Non-pigmented ciliary epithelial cell (primary cell): Measurements from ENCODE around the gene KREMEN2.

Experiments used
- DNase-seq: peaks from one replicate; pipeline ENCODE4 v3.0.0-alpha.2; 2010; ENCODE audit warnings: low read depth

Gene KREMEN2

DNA sequence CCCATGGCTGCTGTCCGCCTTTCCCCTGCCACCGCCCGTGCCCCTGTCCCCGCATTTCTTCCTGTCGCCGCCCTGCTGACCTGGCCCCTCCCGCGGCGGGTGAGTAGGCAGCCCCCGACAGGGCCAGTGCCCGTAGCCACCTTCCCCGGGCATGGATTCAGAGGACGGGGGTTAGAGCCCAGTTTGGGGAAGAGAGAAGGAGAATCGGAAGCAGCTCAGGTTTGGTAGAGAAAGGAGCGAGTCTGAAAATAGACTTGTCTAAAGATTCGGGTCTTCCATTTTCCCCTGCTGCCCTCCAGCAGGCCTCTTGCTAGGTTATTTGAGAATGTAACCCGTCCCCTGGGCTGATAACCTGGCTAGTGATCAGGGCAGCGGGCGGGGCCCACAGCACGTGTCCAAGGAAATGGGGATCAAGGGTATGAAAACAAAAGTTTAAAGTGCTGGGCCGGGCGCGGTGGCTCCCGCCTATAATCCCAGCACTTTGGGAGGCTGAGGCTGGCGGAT is 40.8 kb downstream of the KREMEN2 start:
- DNase-seq, result no peak

- no peak for DNase-seq
Measured at GRCh38 chr16:3007059-3007956, 43.2 kb downstream of the KREMEN2 start.

GRCh38 chr16:3007957-3008689 is 44.0 kb downstream of the KREMEN2 start:
- no peak for DNase-seq

- no peak for DNase-seq
Measured at GRCh38 chr16:3008690-3009037, 44.6 kb downstream of the KREMEN2 start.

DNA sequence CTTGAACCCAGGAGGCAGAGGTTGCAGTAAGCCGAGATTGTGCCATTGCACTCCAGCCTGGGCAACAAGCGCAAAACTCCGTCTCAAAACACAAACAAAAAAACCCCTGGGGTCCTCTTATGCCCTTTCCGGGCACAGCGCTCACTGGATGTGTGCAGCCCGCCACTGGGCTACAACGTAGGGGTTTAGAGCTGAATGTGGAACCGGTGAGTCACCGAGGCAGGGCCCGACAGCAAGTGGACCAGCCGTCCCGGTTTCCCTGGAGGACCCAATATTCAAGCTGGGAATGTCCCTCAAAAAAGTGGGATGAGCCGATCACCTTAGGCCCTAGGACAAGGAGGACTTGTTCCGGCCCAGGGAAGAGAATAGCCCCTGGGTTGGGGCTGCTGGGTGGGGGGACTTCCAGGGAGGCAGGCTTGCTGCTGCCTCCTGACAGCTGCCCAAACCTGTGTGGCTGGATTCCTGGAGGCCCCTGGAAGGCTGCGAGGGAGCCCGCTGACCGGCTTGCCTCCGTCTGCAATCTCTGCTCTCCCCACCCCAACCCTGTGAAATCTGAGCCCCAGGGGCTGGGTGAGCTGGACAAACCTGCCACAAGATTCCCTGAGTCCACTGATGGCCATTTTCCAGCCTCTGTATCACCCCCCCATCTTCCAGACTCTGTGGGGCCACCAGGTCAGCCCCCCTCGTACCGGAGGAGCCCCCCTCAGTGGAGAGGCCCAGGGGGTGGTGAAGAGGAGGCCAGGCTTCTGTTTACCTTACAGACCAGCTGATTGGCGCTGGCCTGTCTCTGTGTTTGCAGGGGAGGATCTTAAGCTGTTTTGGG is 45.7 kb downstream of the KREMEN2 start:
- DNase-seq, result no peak

DNA sequence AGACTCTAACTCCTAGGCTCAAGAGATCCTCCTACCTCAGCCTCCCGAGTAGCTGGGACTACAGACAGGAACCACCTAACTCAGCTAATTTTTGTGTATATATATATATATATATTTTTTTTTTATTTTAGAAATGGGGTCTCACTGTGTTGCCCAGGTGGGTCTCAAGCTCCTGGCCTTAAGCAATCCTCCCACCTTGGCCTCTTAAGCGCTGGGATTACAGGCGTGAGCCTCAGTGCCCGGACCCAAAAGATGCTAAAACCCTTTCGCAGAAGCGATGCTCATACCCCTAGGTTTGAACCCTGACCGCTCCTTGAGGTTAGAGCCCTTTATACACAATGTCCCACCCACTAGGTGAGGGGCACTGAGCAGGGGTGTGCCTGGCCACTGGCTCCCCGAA is 46.4 kb downstream of the KREMEN2 start:
- no peak for DNase-seq

- DNase-seq, result no peak
Measured at GRCh38 chr16:3012246-3012645, 48.2 kb downstream of the KREMEN2 start.

DNA sequence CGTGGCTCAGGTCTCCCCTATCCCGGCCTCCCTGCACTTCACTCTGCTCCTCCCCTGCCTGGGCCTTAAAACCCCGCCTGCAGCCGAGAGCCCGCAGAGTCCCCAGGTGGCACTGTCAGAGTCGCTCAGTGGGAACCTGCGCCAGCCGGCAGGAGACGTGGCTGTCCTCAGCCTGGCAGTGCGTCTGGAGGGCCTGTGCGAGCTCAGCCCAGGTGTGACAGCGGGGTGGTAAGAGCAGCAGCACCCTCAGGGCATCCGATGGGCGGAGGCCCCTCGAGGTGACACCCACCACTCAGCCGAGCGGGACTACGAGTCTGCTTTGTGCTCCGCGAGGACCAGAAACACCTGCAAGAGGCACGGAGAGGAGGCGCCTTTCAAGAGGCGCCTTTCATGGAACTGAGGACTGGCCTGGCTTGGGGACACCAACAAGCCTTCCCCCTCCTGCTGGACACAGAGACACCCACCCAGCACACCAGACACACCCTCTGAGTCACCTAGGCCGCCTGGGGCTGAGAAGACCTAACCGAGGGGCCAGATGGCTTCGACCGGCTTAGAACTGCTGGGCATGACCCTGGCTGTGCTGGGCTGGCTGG is 48.8 kb downstream of the KREMEN2 start, which contains the start of gene CLDN9:
TSS of gene CLDN9 (plus strand) at position 96 of the 593 bp plus-strand sequence. CDS start at position 536, 440 bp downstream.
- DNase-seq, result no peak

DNA sequence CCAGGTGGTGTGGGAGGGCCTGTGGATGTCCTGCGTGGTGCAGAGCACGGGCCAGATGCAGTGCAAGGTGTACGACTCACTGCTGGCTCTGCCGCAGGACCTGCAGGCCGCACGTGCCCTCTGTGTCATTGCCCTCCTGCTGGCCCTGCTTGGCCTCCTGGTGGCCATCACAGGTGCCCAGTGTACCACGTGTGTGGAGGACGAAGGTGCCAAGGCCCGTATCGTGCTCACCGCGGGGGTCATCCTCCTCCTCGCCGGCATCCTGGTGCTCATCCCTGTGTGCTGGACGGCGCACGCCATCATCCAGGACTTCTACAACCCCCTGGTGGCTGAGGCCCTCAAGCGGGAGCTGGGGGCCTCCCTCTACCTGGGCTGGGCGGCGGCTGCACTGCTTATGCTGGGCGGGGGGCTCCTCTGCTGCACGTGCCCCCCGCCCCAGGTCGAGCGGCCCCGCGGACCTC is 49.4 kb downstream of the KREMEN2 start:
- DNase-seq, result no peak

- DNase-seq, result no peak
Measured at GRCh38 chr16:3013998-3014690, 50.1 kb downstream of the KREMEN2 start.

- no peak for DNase-seq
Measured at GRCh38 chr16:3014971-3015370, 50.9 kb downstream of the KREMEN2 start.

- no peak for DNase-seq
Measured at GRCh38 chr16:3015865-3016521, 51.9 kb downstream of the KREMEN2 start.

- DNase-seq, result no peak
Measured at GRCh38 chr16:3017344-3017743, 53.3 kb downstream of the KREMEN2 start.
